ENCODE measurements around the gene PREX1. TPM values are rescaled to one million over a fixed set of nuclear protein-coding genes. Genes with fewer than 3 reads are reported as not detected.

The PREX1 gene
- total RNA-seq, 1 experiment from 2014 or later = 9.5 TPM

GRCh38 chr20:48770700-48771442 is 56.9 kb downstream of the PREX1 start:
- peaks cover 7% of the 10 kb centered on the region; the same call in 1 of the 2 replicates for H3K9me3 ChIP-seq
- ChIA-PET CTCF (no interaction called here), POLR2A (no interaction called here)
- no peak overlapping the region for H3K27ac Mint-ChIP-seq (ENCODE audit: unreplicated experiment)
- peaks cover 12% of the 10 kb centered on the region for H3K9me3 Mint-ChIP-seq (ENCODE audit: unreplicated experiment)
- H3K36me3 Mint-ChIP-seq (ENCODE audit: insufficient read depth, unreplicated experiment) = no peaks in the 10 kb centered on the region
- no peaks in the 10 kb centered on the region for H3K36me3 ChIP-seq (ENCODE audit: control insufficient read depth, insufficient read depth, low read length)
- H3K4me1 Mint-ChIP-seq (ENCODE audit: low read depth, unreplicated experiment) = peaks cover 6% of the 10 kb centered on the region
- H3K4me1 ChIP-seq = 0 out of 2 replicates have a peak, but pooled peaks cover 5% of the 10 kb centered on the region
- DNase-seq = no peak
- no peak for TF ChIP-seq CTCF (IDR thresholded peaks at IDR 0.05; ENCODE audit: insufficient read depth in 1 of 2, low read depth in 1 of 2, low read length in 1 of 2, severe bottlenecking in 1 of 2, unreplicated experiment in 1 of 2)
- H3K27me3 ChIP-seq (replicated peaks; ENCODE audit: control insufficient read depth, insufficient read depth, low read length) = no peaks in the 10 kb centered on the region
- intact Hi-C loops (cut with micrococcal nuclease; ENCODE audit: unreplicated experiment) = no loop called here
- H3K4me3 Mint-ChIP-seq (ENCODE audit: unreplicated experiment) = no peak overlapping the region
- H3K4me3 ChIP-seq (ENCODE audit: low read depth, low read length) = no peak overlapping the region
- no TSS peak for BruUV-seq (replicated peaks)
- peaks cover 11% of the 10 kb centered on the region for H3K27me3 Mint-ChIP-seq (ENCODE audit: insufficient read depth, unreplicated experiment)

GRCh38 chr20:48769069-48769983 is 58.5 kb downstream of the PREX1 start:
- intact Hi-C loops (cut with micrococcal nuclease; ENCODE audit: unreplicated experiment) = no loop called here
- BruUV-seq (replicated peaks) = no TSS peak
- peaks cover 7% of the 10 kb centered on the region for H3K9me3 Mint-ChIP-seq (ENCODE audit: unreplicated experiment)
- ChIA-PET CTCF (no interaction called here), POLR2A (interaction anchor here (0.5 kb wide), 1 partner anchor 164 kb away, joined by 7 read pairs; no protein-coding TSS in a partner anchor)
- no peak overlapping the region for H3K27ac Mint-ChIP-seq (ENCODE audit: unreplicated experiment)
- H3K27me3 Mint-ChIP-seq (ENCODE audit: insufficient read depth, unreplicated experiment) = peaks cover 11% of the 10 kb centered on the region
- peaks cover 4% of the 10 kb centered on the region; the same call in 1 of the 2 replicates for H3K9me3 ChIP-seq
- H3K36me3 ChIP-seq (ENCODE audit: control insufficient read depth, insufficient read depth, low read length) = no peaks in the 10 kb centered on the region
- no peaks in the 10 kb centered on the region for H3K36me3 Mint-ChIP-seq (ENCODE audit: insufficient read depth, unreplicated experiment)
- peaks cover 6% of the 10 kb centered on the region for H3K4me1 Mint-ChIP-seq (ENCODE audit: low read depth, unreplicated experiment)
- DNase-seq = no peak
- H3K27me3 ChIP-seq (replicated peaks; ENCODE audit: control insufficient read depth, insufficient read depth, low read length) = no peaks in the 10 kb centered on the region
- TF ChIP-seq CTCF (IDR thresholded peaks at IDR 0.05; ENCODE audit: insufficient read depth in 1 of 2, low read depth in 1 of 2, low read length in 1 of 2, severe bottlenecking in 1 of 2, unreplicated experiment in 1 of 2) = no peak
- no peak overlapping the region for H3K4me3 Mint-ChIP-seq (ENCODE audit: unreplicated experiment)
- no peak overlapping the region for H3K4me3 ChIP-seq (ENCODE audit: low read depth, low read length)
- 0 out of 2 replicates have a peak, but pooled peaks cover 5% of the 10 kb centered on the region for H3K4me1 ChIP-seq

All from Caco-2 (cell line).